HepG2 (cell line): ENCODE results near the gene ELF2. TPM values are rescaled to one million over a fixed set of nuclear protein-coding genes. Genes with fewer than 3 reads are reported as not detected.

Source experiments
- ATAC-seq: fragments of 200-7000 bp; cut with Tn5 transposase; 3 replicates; pipeline ENCODE4 v1.9.1; 2020; ENCODE audit warnings: mild to moderate bottlenecking, moderate library complexity
- BruUV-seq: library from RNA; stranded (reverse); fragments of 400-500 nt; replicated peaks from 2 replicates; lab custom pipeline; 2021; lab: Mats Ljungman, UMichigan
- CTCF ChIA-PET: fragments of 300-600 bp; formaldehyde crosslinking; extraction: SDS; loops from one replicate; lab custom pipeline; 2021; ENCODE audit warnings: low total read pairs, inconsistent platforms, low intra/inter-chr PET ratio; lab: Yijun Ruan, JAX
- POLR2A ChIA-PET: fragments of 350-600 bp; sonication (Branson Sonifier 250); formaldehyde crosslinking; loops from one replicate; lab custom pipeline; 2020; ENCODE audit warnings: antibody characterized with exemption, inconsistent platforms; lab: Yijun Ruan, JAX
- DNase-seq: peaks from one replicate; pipeline ENCODE4 v3.0.0-alpha.2; 2015; ENCODE audit warnings: low spot score
- FAIRE-seq: peaks from 3 replicates; lab custom pipeline; 2011; peaks lifted over from hg19 to GRCh38; lab: Jason Lieb, UNC
- H2AFZ ChIP-seq: one replicate; pipeline ENCODE4 v1.6.1; 2011; ENCODE audit warnings: low read length, inconsistent platforms
- H3K27ac ChIP-seq: fragments of 300-600 bp; 3 replicates; pipeline ENCODE4 v1.8.0; 2011; ENCODE audit warnings: mixed run types, mild to moderate bottlenecking, mixed read lengths, low read length, inconsistent platforms; ENCODE audit not compliant: insufficient read depth; ENCODE audit errors: extremely low read length
- H3K27me3 ChIP-seq, 2 experiments: fragments of 200-600 bp in 1 of 2; 2 replicates in 1 of 2; 3 replicates in 1 of 2; pipeline versions ENCODE4 v1.6.0 to v1.8.0; 2011; ENCODE audit warnings: low read length in 2 of 2, mild to moderate bottlenecking in 2 of 2, moderate library complexity in 2 of 2, inconsistent platforms in 1 of 2; ENCODE audit not compliant: insufficient read depth in 2 of 2, control insufficient read depth in 1 of 2
- H3K36me3 ChIP-seq, 2 experiments: fragments of 200-600 bp in 1 of 2; replicated peaks in 1 of 2; 2 replicates in 1 of 2; 3 replicates in 1 of 2; pipeline versions ENCODE4 v1.5.1 to v1.8.0; 2011; ENCODE audit warnings: low read length in 2 of 2, inconsistent platforms in 1 of 2; ENCODE audit not compliant: insufficient read depth in 2 of 2, control insufficient read depth in 1 of 2
- H3K4me1 ChIP-seq: 2 replicates; pipeline ENCODE4 v1.5.1; 2012; ENCODE audit warnings: low read length, inconsistent platforms; ENCODE audit not compliant: insufficient read depth
- H3K4me2 ChIP-seq: 2 replicates; pipeline ENCODE4 v1.6.0; 2011; ENCODE audit warnings: low read depth, low read length, inconsistent platforms
- H3K4me3 ChIP-seq, 3 experiments: fragments of 200-600 bp in 1 of 3; sonication (generic), shearing (Covaris generic) in 1 of 3; replicated peaks in 1 of 3; 2 replicates each; pipeline ENCODE4 v1.5.1; 2011 to 2016; ENCODE audit warnings: low read length in 3 of 3, inconsistent platforms in 2 of 3, low read depth in 2 of 3, mild to moderate bottlenecking in 2 of 3, control low read depth in 1 of 3, mixed read lengths in 1 of 3; ENCODE audit not compliant: insufficient read depth in 1 of 3
- H3K79me2 ChIP-seq: one replicate; pipeline ENCODE4 v1.6.1; 2011; ENCODE audit warnings: low read length, inconsistent platforms; ENCODE audit not compliant: insufficient read depth
- H3K9ac ChIP-seq: 2 replicates; pipeline ENCODE4 v1.6.0; 2011; ENCODE audit warnings: mild to moderate bottlenecking, low read depth, low read length, inconsistent platforms; ENCODE audit not compliant: insufficient read depth
- H3K9me3 ChIP-seq: 2 replicates; pipeline ENCODE4 v1.5.1; 2012; ENCODE audit warnings: mild to moderate bottlenecking, low read length
- H4K20me1 ChIP-seq: 2 replicates; pipeline ENCODE4 v1.6.0; 2011; ENCODE audit warnings: inconsistent platforms, mild to moderate bottlenecking, low read length, moderate library complexity; ENCODE audit not compliant: insufficient read depth
- BRD4 ChIP-seq: sonication (generic); formaldehyde crosslinking; IDR thresholded peaks from 2 replicates; pipeline ENCODE4 v1.4.0; 2020; ENCODE audit warnings: missing genetic modification reagents
- EEA1 ChIP-seq: sonication (generic); formaldehyde crosslinking; IDR thresholded peaks from 2 replicates; pipeline ENCODE4 v1.5.1; 2020; ENCODE audit warnings: mild to moderate bottlenecking, missing genetic modification reagents, borderline replicate concordance
- ISL2 ChIP-seq: sonication (generic); formaldehyde crosslinking; IDR thresholded peaks from 2 replicates; pipeline ENCODE4 v1.5.0; 2020; ENCODE audit warnings: missing genetic modification reagents
- MBD4 ChIP-seq: IDR thresholded peaks from 2 replicates; pipeline ENCODE4 v1.6.1; 2012; ENCODE audit warnings: low read length, inconsistent platforms, borderline replicate concordance
- MIER3 ChIP-seq: IDR thresholded peaks from 2 replicates; pipeline ENCODE4 v1.6.1; 2016; ENCODE audit warnings: missing compliant biosample characterization, borderline replicate concordance
- RBAK ChIP-seq: sonication (generic); formaldehyde crosslinking; IDR thresholded peaks from 2 replicates; pipeline ENCODE4 v1.5.1; 2020; ENCODE audit warnings: mild to moderate bottlenecking, missing genetic modification reagents
- SP140L ChIP-seq: sonication (generic); formaldehyde crosslinking; IDR thresholded peaks from 2 replicates; pipeline ENCODE4 v1.4.0; 2020; ENCODE audit warnings: missing genetic modification reagents, borderline replicate concordance
- TBX2 ChIP-seq: sonication (generic); formaldehyde crosslinking; IDR thresholded peaks from 2 replicates; pipeline ENCODE4 v1.5.0; 2020; ENCODE audit warnings: missing genetic modification reagents, mild to moderate bottlenecking, borderline replicate concordance
- ZBTB34 ChIP-seq: sonication (generic); formaldehyde crosslinking; IDR thresholded peaks from 2 replicates; pipeline ENCODE4 v1.8.0; 2022; ENCODE audit warnings: mild to moderate bottlenecking, missing genetic modification reagents
- ZBTB38 ChIP-seq: sonication (generic); formaldehyde crosslinking; IDR thresholded peaks from 2 replicates; pipeline ENCODE4 v1.5.1; 2020; ENCODE audit warnings: mild to moderate bottlenecking, missing genetic modification reagents
- ZFP82 ChIP-seq: sonication (generic); formaldehyde crosslinking; IDR thresholded peaks from 2 replicates; pipeline ENCODE4 v1.5.1; 2020; ENCODE audit warnings: mild to moderate bottlenecking, missing genetic modification reagents, borderline replicate concordance
- ZNF431 ChIP-seq: sonication (generic); formaldehyde crosslinking; IDR thresholded peaks from 2 replicates; pipeline ENCODE4 v1.9.0; 2022; ENCODE audit warnings: missing genetic modification reagents, low read depth, mild to moderate bottlenecking, borderline replicate concordance
- WGBS: methylation state at CpG from one replicate; pipeline ENCODE4 v1.1.6; 2017; ENCODE audit warnings: low lambda C conversion rate; 5-methylcytosine and 5-hydroxymethylcytosine counted together
- in situ Hi-C: cut with HindIII; loops from 2 replicates; pipeline ENCODE4 v1.10.0; 2017; ENCODE audit warnings: low pct_unique_long_range_greater_than_20kb; ENCODE audit not compliant: extremely low pct_ligation_motif_present
- intact Hi-C: fragments of 100-400 bp; cut with micrococcal nuclease; formaldehyde crosslinking; loops from one replicate; pipeline ENCODE4 v1.10.0; 2022; ENCODE audit not compliant: unreplicated experiment
- polyA plus RNA-seq, 8 experiments: library from polyadenylated mRNA; depleted of rRNA in 3 of 8; stranded (reverse) in 7 of 8; unstranded in 1 of 8; fragments of >200 nt; fragmentation: Illumina TruSeq in 4 of 8; extraction: Trizol in 4 of 8; gene quantifications; 2 replicates each; pipeline versions ENCODE4 v1.2.1 to v1.2.3, GENCODE V29; 2011 to 2016; ENCODE audit warnings: low read depth in 4 of 8, missing spikeins in 1 of 8, mixed read lengths in 1 of 8; ENCODE audit not compliant: insufficient read depth in 1 of 8
- total RNA-seq, 5 experiments: library from RNA; depleted of rRNA; stranded (reverse); fragments of >200 nt; fragmentation: Illumina TruSeq; extraction: Trizol; gene quantifications; 2 replicates each; pipeline ENCODE4 v1.2.3, GENCODE V29; 2016; ENCODE audit warnings: low read depth in 1 of 5
- TF ChIP-seq, protein P1 (sequence below): sonication (generic); formaldehyde crosslinking; IDR thresholded peaks from 2 replicates; pipeline ENCODE4 v1.4.0; 2020; ENCODE audit warnings: missing genetic modification reagents
- TF ChIP-seq, protein P2 (sequence below), 2 experiments: IDR thresholded peaks; 2 replicates each; pipeline ENCODE4 v1.6.1; 2011 to 2012; ENCODE audit warnings: low read length in 2 of 2, borderline replicate concordance in 1 of 2, low read depth in 1 of 2, mild to moderate bottlenecking in 1 of 2, moderate library complexity in 1 of 2
- TF ChIP-seq, protein P3 (sequence below): sonication (generic); formaldehyde crosslinking; conservative IDR thresholded peaks from 2 replicates; pipeline ENCODE4 v1.4.0; 2020; ENCODE audit warnings: missing genetic modification reagents

Gene ELF2
- total and polyA plus RNA-seq, 2 of the 13 experiments (the other 11 are each of a cell fraction or from before 2014, with no cell fraction given) = 28.6 to 35.4 TPM

GRCh38 chr4:139076016-139076744 lies 100.8 kb downstream of the ELF2 start:
- FAIRE-seq (no peak), ATAC-seq (no peak), DNase-seq (no peak)
- Histone ChIP-seq H3K4me1 (peaks cover 28% of the 10 kb centered on the region), H3K27ac (no peak overlapping the region), H3K27me3 (no peaks in the 10 kb centered on the region), H3K36me3 (peaks cover 6 to 25% of the 10 kb centered on the region in 2 experiments), H3K9me3 (no peaks in the 10 kb centered on the region), H3K79me2 (peaks cover 70% of the 10 kb centered on the region), H2AFZ (no peak overlapping the region), H4K20me1 (peaks cover 34% of the 10 kb centered on the region), H3K9ac (no peak overlapping the region), H3K4me2 (no peak overlapping the region), H3K4me3 (no peak overlapping the region)
- no TSS peak for BruUV-seq
- CTCF ChIA-PET = no interaction called here
- POLR2A ChIA-PET = no interaction called here
- 96% methylated on average over 1 of the region's 1 CpG for WGBS
- in situ Hi-C loops (no loop called here), intact Hi-C loops (no loop called here)
- TF ChIP-seq, protein P1, sequence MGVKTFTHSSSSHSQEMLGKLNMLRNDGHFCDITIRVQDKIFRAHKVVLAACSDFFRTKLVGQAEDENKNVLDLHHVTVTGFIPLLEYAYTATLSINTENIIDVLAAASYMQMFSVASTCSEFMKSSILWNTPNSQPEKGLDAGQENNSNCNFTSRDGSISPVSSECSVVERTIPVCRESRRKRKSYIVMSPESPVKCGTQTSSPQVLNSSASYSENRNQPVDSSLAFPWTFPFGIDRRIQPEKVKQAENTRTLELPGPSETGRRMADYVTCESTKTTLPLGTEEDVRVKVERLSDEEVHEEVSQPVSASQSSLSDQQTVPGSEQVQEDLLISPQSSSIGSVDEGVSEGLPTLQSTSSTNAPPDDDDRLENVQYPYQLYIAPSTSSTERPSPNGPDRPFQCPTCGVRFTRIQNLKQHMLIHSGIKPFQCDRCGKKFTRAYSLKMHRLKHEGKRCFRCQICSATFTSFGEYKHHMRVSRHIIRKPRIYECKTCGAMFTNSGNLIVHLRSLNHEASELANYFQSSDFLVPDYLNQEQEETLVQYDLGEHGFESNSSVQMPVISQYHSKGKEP (CRISPR knock-in tag) = no peak
- TF ChIP-seq EEA1 (CRISPR knock-in tag) = no peak
- TF ChIP-seq, protein P2, sequence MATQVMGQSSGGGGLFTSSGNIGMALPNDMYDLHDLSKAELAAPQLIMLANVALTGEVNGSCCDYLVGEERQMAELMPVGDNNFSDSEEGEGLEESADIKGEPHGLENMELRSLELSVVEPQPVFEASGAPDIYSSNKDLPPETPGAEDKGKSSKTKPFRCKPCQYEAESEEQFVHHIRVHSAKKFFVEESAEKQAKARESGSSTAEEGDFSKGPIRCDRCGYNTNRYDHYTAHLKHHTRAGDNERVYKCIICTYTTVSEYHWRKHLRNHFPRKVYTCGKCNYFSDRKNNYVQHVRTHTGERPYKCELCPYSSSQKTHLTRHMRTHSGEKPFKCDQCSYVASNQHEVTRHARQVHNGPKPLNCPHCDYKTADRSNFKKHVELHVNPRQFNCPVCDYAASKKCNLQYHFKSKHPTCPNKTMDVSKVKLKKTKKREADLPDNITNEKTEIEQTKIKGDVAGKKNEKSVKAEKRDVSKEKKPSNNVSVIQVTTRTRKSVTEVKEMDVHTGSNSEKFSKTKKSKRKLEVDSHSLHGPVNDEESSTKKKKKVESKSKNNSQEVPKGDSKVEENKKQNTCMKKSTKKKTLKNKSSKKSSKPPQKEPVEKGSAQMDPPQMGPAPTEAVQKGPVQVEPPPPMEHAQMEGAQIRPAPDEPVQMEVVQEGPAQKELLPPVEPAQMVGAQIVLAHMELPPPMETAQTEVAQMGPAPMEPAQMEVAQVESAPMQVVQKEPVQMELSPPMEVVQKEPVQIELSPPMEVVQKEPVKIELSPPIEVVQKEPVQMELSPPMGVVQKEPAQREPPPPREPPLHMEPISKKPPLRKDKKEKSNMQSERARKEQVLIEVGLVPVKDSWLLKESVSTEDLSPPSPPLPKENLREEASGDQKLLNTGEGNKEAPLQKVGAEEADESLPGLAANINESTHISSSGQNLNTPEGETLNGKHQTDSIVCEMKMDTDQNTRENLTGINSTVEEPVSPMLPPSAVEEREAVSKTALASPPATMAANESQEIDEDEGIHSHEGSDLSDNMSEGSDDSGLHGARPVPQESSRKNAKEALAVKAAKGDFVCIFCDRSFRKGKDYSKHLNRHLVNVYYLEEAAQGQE (IDR thresholded peaks at IDR 0.05; ENCODE audit: borderline replicate concordance in 1 of 2, low read depth in 1 of 2, low read length in 2 of 2) = no peak
- no peak for TF ChIP-seq RBAK (CRISPR knock-in tag)
- no peak for TF ChIP-seq BRD4 (CRISPR knock-in tag)
- TF ChIP-seq SP140L (CRISPR knock-in tag) = no peak
- TF ChIP-seq, protein P3, sequence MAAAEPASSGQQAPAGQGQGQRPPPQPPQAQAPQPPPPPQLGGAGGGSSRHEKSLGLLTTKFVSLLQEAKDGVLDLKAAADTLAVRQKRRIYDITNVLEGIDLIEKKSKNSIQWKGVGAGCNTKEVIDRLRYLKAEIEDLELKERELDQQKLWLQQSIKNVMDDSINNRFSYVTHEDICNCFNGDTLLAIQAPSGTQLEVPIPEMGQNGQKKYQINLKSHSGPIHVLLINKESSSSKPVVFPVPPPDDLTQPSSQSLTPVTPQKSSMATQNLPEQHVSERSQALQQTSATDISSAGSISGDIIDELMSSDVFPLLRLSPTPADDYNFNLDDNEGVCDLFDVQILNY = no peak
- TF ChIP-seq ZBTB38 (CRISPR knock-in tag) = no peak
- no peak for TF ChIP-seq MIER3
- no peak for TF ChIP-seq TBX2 (CRISPR knock-in tag)
- no peak for TF ChIP-seq MBD4
- no peak for TF ChIP-seq ZNF431 (CRISPR knock-in tag)
- no peak for TF ChIP-seq ISL2 (CRISPR knock-in tag)
- no peak for TF ChIP-seq ZBTB34 (CRISPR knock-in tag)
- TF ChIP-seq ZFP82 = no peak
